HG02759 (cell line): ENCODE data around the gene TOR2A.

ENCODE experiments used
- ATAC-seq: cut with Tn5 transposase; IDR thresholded peaks from one replicate; pipeline ENCODE4 v1.9.1; 2021; ENCODE audit warnings: mild to moderate bottlenecking, moderate library complexity; ENCODE audit not compliant: unreplicated experiment

Gene TOR2A

GRCh38 chr9:127744398-127745110 lies 9.5 kb upstream of the TOR2A start:
- no peak for ATAC-seq

GRCh38 chr9:127742435-127743088 lies 7.5 kb upstream of the TOR2A start:
- no peak for ATAC-seq

GRCh38 chr9:127741831-127742434 lies 6.8 kb upstream of the TOR2A start:
- no peak for ATAC-seq

GRCh38 chr9:127739614-127740330 lies 4.7 kb upstream of the TOR2A start:
- no peak for ATAC-seq

- no peak for ATAC-seq
Measured at GRCh38 chr9:127738666-127739065, 3.6 kb upstream of the TOR2A start.

GRCh38 chr9:127735530-127736185 lies 564 bp upstream of the TOR2A start:
- no peak for ATAC-seq

GRCh38 chr9:127734247-127734746 lies 797 bp downstream of the TOR2A start:
- ATAC-seq, result no peak

- ATAC-seq, result no peak
Measured at GRCh38 chr9:127733614-127734013, 1.5 kb downstream of the TOR2A start.

GRCh38 chr9:127732444-127732843 lies 2.6 kb downstream of the TOR2A start:
- ATAC-seq, result no peak

GRCh38 chr9:127731938-127732337 lies 3.2 kb downstream of the TOR2A start:
- no peak for ATAC-seq

GRCh38 chr9:127730799-127731410 lies 4.2 kb downstream of the TOR2A start:
- ATAC-seq, result no peak

- no peak for ATAC-seq
Measured at GRCh38 chr9:127730262-127730661, 4.8 kb downstream of the TOR2A start.

GRCh38 chr9:127729522-127730256 lies 5.4 kb downstream of the TOR2A start:
- ATAC-seq, result no peak

- ATAC-seq, result no peak
Measured at GRCh38 chr9:127728808-127729207, 6.3 kb downstream of the TOR2A start.

- ATAC-seq, result no peak
Measured at GRCh38 chr9:127726871-127727270, 8.2 kb downstream of the TOR2A start.

- no peak for ATAC-seq
Measured at GRCh38 chr9:127724012-127724411, 11.1 kb downstream of the TOR2A start.

GRCh38 chr9:127723444-127723843 lies 11.7 kb downstream of the TOR2A start:
- no peak for ATAC-seq

- no peak for ATAC-seq
Measured at GRCh38 chr9:127723013-127723412, 12.1 kb downstream of the TOR2A start.

GRCh38 chr9:127722055-127722745 lies 12.9 kb downstream of the TOR2A start:
- ATAC-seq, result no peak
